Neural progenitor cell (in vitro differentiated cells): Measurements from ENCODE around the gene APBB2. TPM values are rescaled to one million over a fixed set of nuclear protein-coding genes. Genes with fewer than 3 reads are reported as not detected.

Source experiments
- DNase-seq: peaks from one replicate; pipeline ENCODE4 v3.0.0-alpha.2; 2016; ENCODE audit warnings: low spot score
- H2AFZ ChIP-seq: fragments of 200-600 bp; sonication (generic); replicated peaks from 2 replicates; pipeline ENCODE4 v1.6.1; 2016; ENCODE audit warnings: antibody characterized with exemption
- H3F3A ChIP-seq: fragments of 200-600 bp; sonication (generic); 2 replicates; pipeline ENCODE4 v1.6.1; 2016; ENCODE audit warnings: antibody characterized with exemption, low read depth
- H3K27ac ChIP-seq: fragments of 200-600 bp; sonication (generic); 2 replicates; pipeline ENCODE4 v1.5.1; 2016; ENCODE audit warnings: mild to moderate bottlenecking
- H3K27me3 ChIP-seq: fragments of 200-600 bp; sonication (generic); 2 replicates; pipeline ENCODE4 v1.6.1; 2016; ENCODE audit warnings: mild to moderate bottlenecking, moderate library complexity
- H3K36me3 ChIP-seq: fragments of 200-600 bp; sonication (generic); 2 replicates; pipeline ENCODE4 v1.5.1; 2016
- H3K4me1 ChIP-seq: fragments of 200-600 bp; sonication (generic); 2 replicates; pipeline ENCODE4 v1.6.1; 2016; ENCODE audit warnings: mixed run types
- H3K4me2 ChIP-seq: fragments of 200-600 bp; sonication (generic); 2 replicates; pipeline ENCODE4 v1.6.1; 2016
- H3K4me3 ChIP-seq: fragments of 200-600 bp; sonication (generic); 2 replicates; pipeline ENCODE4 v1.5.1; 2016
- H3K79me2 ChIP-seq: fragments of 200-600 bp; sonication (generic); 2 replicates; pipeline ENCODE4 v1.6.1; 2016; ENCODE audit warnings: low read depth
- H3K9ac ChIP-seq: fragments of 200-600 bp; sonication (generic); 2 replicates; pipeline ENCODE4 v1.6.1; 2016
- H3K9me3 ChIP-seq: fragments of 200-600 bp; sonication (generic); 2 replicates; pipeline ENCODE4 v1.5.1; 2016; ENCODE audit warnings: low read depth
- H4K20me1 ChIP-seq: fragments of 200-600 bp; sonication (generic); 2 replicates; pipeline ENCODE4 v1.6.1; 2016; ENCODE audit warnings: low read depth
- H3K27ac Mint-ChIP-seq: 3 replicates; pipeline ENCODE4 v1.8.0; 2021; ENCODE audit warnings: mixed read lengths
- H3K27me3 Mint-ChIP-seq: 2 replicates; pipeline ENCODE4 v1.8.0; 2022; ENCODE audit warnings: low read depth, mild to moderate bottlenecking, inconsistent platforms, moderate library complexity, mixed read lengths; ENCODE audit not compliant: insufficient read depth
- H3K36me3 Mint-ChIP-seq: 3 replicates; pipeline ENCODE4 v1.8.0; 2021; ENCODE audit warnings: mixed read lengths
- H3K4me1 Mint-ChIP-seq: 3 replicates; pipeline ENCODE4 v1.8.0; 2021; ENCODE audit warnings: mixed read lengths
- H3K4me3 Mint-ChIP-seq: 3 replicates; pipeline ENCODE4 v1.8.0; 2021; ENCODE audit warnings: mild to moderate bottlenecking, moderate library complexity, mixed read lengths
- H3K9me3 Mint-ChIP-seq: 3 replicates; pipeline ENCODE4 v1.8.0; 2020; ENCODE audit warnings: mixed read lengths
- CTCF ChIP-seq: fragments of 200-600 bp; sonication (generic); IDR thresholded peaks from 2 replicates; pipeline ENCODE4 v1.5.1; 2017; ENCODE audit warnings: antibody characterized with exemption, mild to moderate bottlenecking
- EZH2 ChIP-seq: fragments of 200-600 bp; sonication (generic); IDR thresholded peaks from 2 replicates; pipeline ENCODE4 v1.6.1; 2017; ENCODE audit warnings: antibody characterized with exemption, mild to moderate bottlenecking, moderate library complexity
- EZH2phosphoT487 ChIP-seq: fragments of 200-600 bp; sonication (generic); IDR thresholded peaks from 2 replicates; pipeline ENCODE4 v1.6.1; 2017; ENCODE audit warnings: antibody characterized with exemption
- total RNA-seq: library from RNA; depleted of rRNA; stranded (reverse); fragments of >200 nt; gene quantifications from 2 replicates; pipeline ENCODE4 v1.2.3, GENCODE V29; 2015; ENCODE audit warnings: low replicate concordance

APBB2 gene
- 44.3 and 83.2 TPM in 2 replicates for total RNA-seq

GRCh38 chr4:41214136-41214824, at the start of gene APBB2:
TSS of gene APBB2 (minus strand) at chr4:41214542. CDS start at chr4:41033254, 181,288 bp downstream.
- Histone ChIP-seq H3K9ac (peak within 1 kb of the TSS; percentile 45), H3K27ac (peak within 1 kb of the TSS; percentile 80), H3K79me2 (peaks cover 40% of the 10 kb centered on the region), H3K4me3 (peak within 1 kb of the TSS; percentile 86), H3K27me3 (peaks cover 15% of the 10 kb centered on the region), H3K9me3 (no peaks in the 10 kb centered on the region), H3K4me1 (peaks cover 10% of the 10 kb centered on the region), H3K36me3 (no peaks in the 10 kb centered on the region), H3K4me2 (peak within 1 kb of the TSS; percentile 95), H4K20me1 (peaks cover 12% of the 10 kb centered on the region), H3F3A (peaks cover 28% of the 10 kb centered on the region), H2AFZ (peak within 1 kb of the TSS; percentile 95)
- TF ChIP-seq EZH2phosphoT487 (no peak), CTCF (peak; percentile 78), EZH2 (peak; percentile 14)
- Mint-ChIP-seq H3K4me3 (peak within 1 kb of the TSS; percentile 91), H3K36me3 (no peaks in the 10 kb centered on the region), H3K4me1 (peaks cover 29% of the 10 kb centered on the region), H3K27me3 (peaks cover 9% of the 10 kb centered on the region), H3K9me3 (no peaks in the 10 kb centered on the region), H3K27ac (no peak within 1 kb of the TSS)
- peak; percentile 98 for DNase-seq

DNA sequence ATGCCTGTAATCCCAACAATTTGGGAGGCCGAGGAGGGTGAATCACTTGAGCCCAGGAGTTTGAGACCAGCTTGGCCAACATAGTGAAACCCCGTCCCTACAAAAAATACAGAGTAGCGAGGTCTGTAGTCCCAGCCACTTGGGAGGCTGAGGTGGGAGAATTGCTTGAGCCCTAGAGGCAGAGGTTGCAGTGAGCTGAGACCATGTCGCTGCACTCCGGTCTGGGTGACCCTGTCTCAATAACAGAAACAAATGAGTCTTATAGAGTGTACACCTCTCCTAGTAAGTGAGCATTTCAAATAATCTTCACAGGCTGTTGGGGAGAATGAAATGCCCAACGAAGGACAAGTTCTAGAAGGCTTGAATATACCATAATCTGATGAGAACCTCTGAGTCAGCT, 47.9 kb upstream of the APBB2 start:
- TF ChIP-seq CTCF (no peak), EZH2 (no peak), EZH2phosphoT487 (no peak)
- no peak overlapping the region for H3K4me2 ChIP-seq
- no peaks in the 10 kb centered on the region for H3K27me3 ChIP-seq
- no peak overlapping the region for H3K9ac ChIP-seq
- Mint-ChIP-seq H3K4me3 (no peak overlapping the region), H3K4me1 (peaks cover 31% of the 10 kb centered on the region), H3K27me3 (peaks cover 3% of the 10 kb centered on the region), H3K36me3 (peaks cover 44% of the 10 kb centered on the region), H3K9me3 (no peaks in the 10 kb centered on the region), H3K27ac (no peak overlapping the region)
- peaks cover 35% of the 10 kb centered on the region for H3K79me2 ChIP-seq
- H2AFZ ChIP-seq: no peak overlapping the region
- peaks cover 51% of the 10 kb centered on the region for H3F3A ChIP-seq
- no peaks in the 10 kb centered on the region for H3K9me3 ChIP-seq
- H3K4me3 ChIP-seq: no peak overlapping the region
- H4K20me1 ChIP-seq: peaks cover 41% of the 10 kb centered on the region
- no peak overlapping the region for H3K27ac ChIP-seq
- peaks cover 36% of the 10 kb centered on the region for H3K36me3 ChIP-seq
- no peak for DNase-seq
- H3K4me1 ChIP-seq: peaks cover 33% of the 10 kb centered on the region

DNA sequence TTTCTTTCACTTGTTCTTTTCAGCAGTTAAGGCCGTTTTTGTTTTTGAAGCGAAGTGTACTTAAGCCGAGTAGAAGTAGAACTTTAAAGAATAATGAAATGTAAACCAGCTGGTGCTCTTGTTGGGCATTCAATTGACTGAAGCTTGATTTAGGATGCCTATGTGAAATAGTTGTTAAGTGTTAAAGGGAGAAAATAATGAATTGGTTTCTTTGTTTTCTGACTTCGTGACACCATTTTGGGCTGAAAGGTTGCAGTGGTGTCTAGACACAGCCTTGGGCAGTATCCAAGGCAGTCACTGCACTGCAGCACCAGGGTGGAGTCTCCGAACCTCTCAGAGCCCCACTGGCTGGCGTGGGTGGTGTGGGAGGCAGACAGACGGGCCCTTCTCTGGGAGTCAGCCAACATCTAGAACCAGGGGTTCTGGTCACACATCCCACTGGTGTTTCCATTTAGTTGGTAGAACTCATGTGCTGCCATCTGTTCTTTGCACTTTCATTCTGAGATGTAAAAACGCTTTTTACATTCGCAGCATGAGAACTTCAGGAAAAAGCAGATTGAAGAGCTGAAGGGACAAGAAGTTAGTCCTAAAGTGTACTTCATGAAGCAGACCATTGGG, 45.9 kb upstream of the APBB2 start:
- Histone ChIP-seq H2AFZ (no peak overlapping the region), H3K4me3 (no peak overlapping the region), H3K27ac (no peak overlapping the region), H3F3A (peaks cover 49% of the 10 kb centered on the region), H3K36me3 (peaks cover 36% of the 10 kb centered on the region), H3K4me1 (peaks cover 41% of the 10 kb centered on the region), H3K4me2 (no peak overlapping the region), H3K27me3 (no peaks in the 10 kb centered on the region), H3K9ac (no peak overlapping the region), H3K9me3 (no peaks in the 10 kb centered on the region), H3K79me2 (peaks cover 39% of the 10 kb centered on the region), H4K20me1 (peaks cover 41% of the 10 kb centered on the region)
- H3K9me3 Mint-ChIP-seq: no peaks in the 10 kb centered on the region
- TF ChIP-seq EZH2phosphoT487 (no peak), EZH2 (no peak), CTCF (no peak)
- H3K36me3 Mint-ChIP-seq: peaks cover 30% of the 10 kb centered on the region
- no peak for DNase-seq
- H3K4me3 Mint-ChIP-seq: no peak overlapping the region
- H3K27me3 Mint-ChIP-seq: peaks cover 3% of the 10 kb centered on the region
- no peak overlapping the region for H3K27ac Mint-ChIP-seq
- peaks cover 38% of the 10 kb centered on the region for H3K4me1 Mint-ChIP-seq
